ENCODE data around the gene ASH1L. TPM values are rescaled to one million over a fixed set of nuclear protein-coding genes. Genes with fewer than 3 reads are reported as not detected.

Gene ASH1L
- total RNA-seq, 1 donor, result 41.6 TPM

DNA sequence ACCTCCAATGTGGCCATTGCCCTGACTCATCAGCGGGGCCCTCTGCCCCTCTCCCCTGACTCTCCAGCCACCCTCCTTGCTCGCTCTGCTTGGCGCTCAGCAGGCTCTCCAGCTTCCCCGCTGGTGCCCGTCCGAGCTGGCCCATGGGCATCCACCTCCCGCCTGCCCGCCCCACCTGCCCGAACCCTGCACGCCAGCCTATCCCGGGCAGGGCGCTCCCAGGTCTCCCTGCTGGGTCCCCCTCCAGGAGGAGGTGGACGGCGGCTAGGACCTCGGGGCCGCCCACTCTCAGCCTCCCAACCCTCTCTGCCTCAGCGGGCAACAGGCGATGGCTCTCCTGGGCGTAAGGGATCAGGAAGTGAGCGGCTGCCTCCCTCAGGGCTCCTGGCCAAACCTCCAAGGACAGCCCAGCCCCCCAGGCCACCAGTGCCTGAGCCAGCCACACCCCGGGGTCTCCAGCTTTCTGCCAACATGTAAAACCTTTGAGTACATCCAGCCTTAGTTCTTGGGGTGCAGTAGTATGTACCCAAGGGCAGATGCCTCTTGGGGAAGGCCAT is 274.5 kb downstream of the ASH1L start:
- TF ChIP-seq, protein P1, sequence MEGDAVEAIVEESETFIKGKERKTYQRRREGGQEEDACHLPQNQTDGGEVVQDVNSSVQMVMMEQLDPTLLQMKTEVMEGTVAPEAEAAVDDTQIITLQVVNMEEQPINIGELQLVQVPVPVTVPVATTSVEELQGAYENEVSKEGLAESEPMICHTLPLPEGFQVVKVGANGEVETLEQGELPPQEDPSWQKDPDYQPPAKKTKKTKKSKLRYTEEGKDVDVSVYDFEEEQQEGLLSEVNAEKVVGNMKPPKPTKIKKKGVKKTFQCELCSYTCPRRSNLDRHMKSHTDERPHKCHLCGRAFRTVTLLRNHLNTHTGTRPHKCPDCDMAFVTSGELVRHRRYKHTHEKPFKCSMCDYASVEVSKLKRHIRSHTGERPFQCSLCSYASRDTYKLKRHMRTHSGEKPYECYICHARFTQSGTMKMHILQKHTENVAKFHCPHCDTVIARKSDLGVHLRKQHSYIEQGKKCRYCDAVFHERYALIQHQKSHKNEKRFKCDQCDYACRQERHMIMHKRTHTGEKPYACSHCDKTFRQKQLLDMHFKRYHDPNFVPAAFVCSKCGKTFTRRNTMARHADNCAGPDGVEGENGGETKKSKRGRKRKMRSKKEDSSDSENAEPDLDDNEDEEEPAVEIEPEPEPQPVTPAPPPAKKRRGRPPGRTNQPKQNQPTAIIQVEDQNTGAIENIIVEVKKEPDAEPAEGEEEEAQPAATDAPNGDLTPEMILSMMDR (IDR thresholded peaks at IDR 0.05; ENCODE audit: extremely low read depth, low read depth, low read length), result no peak
- Histone ChIP-seq H2AFZ (ENCODE audit: low read length) (no peak overlapping the region), H3K27ac (ENCODE audit: low read depth, low read length) (no peak overlapping the region), H3K9me3 (ENCODE audit: low read depth, low read length) (no peaks in the 10 kb centered on the region), H3K36me3 (ENCODE audit: insufficient read depth, low read length) (no peaks in the 10 kb centered on the region), H3K27me3 (ENCODE audit: insufficient read depth, low read length) (peaks cover 13% of the 10 kb centered on the region), H3K4me1 (ENCODE audit: insufficient read depth, low read length) (no peaks in the 10 kb centered on the region), H3K4me3 (ENCODE audit: insufficient read depth, low read length) (no peak overlapping the region), H4K20me1 (ENCODE audit: insufficient read depth, low read length) (no peaks in the 10 kb centered on the region), H3K79me2 (ENCODE audit: insufficient read depth, low read length) (no peaks in the 10 kb centered on the region), H3K4me2 (ENCODE audit: insufficient read depth, low read length) (no peak overlapping the region)
- peak; percentile 55 for DNase-seq (ENCODE audit: insufficient read length, low spot score, missing footprints)

DNA sequence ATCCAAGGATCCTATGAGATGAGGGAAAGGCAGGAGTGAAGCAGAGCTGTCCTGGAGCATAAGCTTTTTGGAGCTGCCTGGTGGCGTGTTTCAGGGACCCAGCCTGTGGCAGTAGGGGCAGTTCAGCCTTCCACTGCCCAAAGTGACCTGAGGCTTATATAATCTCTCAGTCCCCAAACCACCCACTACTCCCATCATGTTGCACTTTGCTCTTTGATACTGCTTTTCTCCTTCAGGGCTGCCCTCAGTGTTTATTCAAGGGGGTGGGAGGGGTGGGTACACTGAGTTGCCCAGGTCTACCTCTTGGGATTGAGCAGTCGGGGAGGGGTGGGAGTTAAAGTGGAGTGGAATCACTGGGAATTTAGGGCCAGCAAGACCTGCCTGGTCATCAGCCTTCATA is 276.1 kb downstream of the ASH1L start:
- Histone ChIP-seq H3K79me2 (ENCODE audit: insufficient read depth, low read length) (no peaks in the 10 kb centered on the region), H3K27ac (ENCODE audit: low read depth, low read length) (no peak overlapping the region), H2AFZ (ENCODE audit: low read length) (no peak overlapping the region), H3K4me2 (ENCODE audit: insufficient read depth, low read length) (no peak overlapping the region), H3K4me3 (ENCODE audit: insufficient read depth, low read length) (no peak overlapping the region), H3K27me3 (ENCODE audit: insufficient read depth, low read length) (peaks cover 6% of the 10 kb centered on the region), H3K4me1 (ENCODE audit: insufficient read depth, low read length) (no peaks in the 10 kb centered on the region), H3K36me3 (ENCODE audit: insufficient read depth, low read length) (no peaks in the 10 kb centered on the region), H3K9me3 (ENCODE audit: low read depth, low read length) (no peaks in the 10 kb centered on the region), H4K20me1 (ENCODE audit: insufficient read depth, low read length) (no peaks in the 10 kb centered on the region)
- DNase-seq (ENCODE audit: insufficient read length, low spot score, missing footprints), result no peak
- TF ChIP-seq, protein P1 (IDR thresholded peaks at IDR 0.05; ENCODE audit: extremely low read depth, low read depth, low read length), result no peak

DNA sequence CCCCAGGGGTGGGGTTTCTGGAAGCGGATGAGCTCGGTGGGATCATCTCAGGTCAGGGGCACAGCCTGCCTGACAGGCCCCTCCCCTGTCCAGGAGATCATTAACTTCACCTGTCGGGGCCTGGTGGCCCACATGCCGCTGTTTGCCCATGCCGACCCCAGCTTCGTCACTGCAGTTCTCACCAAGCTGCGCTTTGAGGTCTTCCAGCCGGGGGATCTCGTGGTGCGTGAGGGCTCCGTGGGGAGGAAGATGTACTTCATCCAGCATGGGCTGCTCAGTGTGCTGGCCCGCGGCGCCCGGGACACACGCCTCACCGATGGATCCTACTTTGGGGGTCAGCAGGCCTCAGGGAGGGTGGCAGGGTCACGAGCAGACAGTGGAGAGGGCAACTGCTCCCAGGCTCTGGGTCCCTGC is 277.0 kb downstream of the ASH1L start:
- Histone ChIP-seq H3K79me2 (ENCODE audit: insufficient read depth, low read length) (no peaks in the 10 kb centered on the region), H3K27ac (ENCODE audit: low read depth, low read length) (no peak overlapping the region), H3K27me3 (ENCODE audit: insufficient read depth, low read length) (peaks cover 4% of the 10 kb centered on the region), H3K36me3 (ENCODE audit: insufficient read depth, low read length) (no peaks in the 10 kb centered on the region), H3K9me3 (ENCODE audit: low read depth, low read length) (no peaks in the 10 kb centered on the region), H4K20me1 (ENCODE audit: insufficient read depth, low read length) (no peaks in the 10 kb centered on the region), H3K4me3 (ENCODE audit: insufficient read depth, low read length) (no peak overlapping the region), H3K4me2 (ENCODE audit: insufficient read depth, low read length) (no peak overlapping the region), H3K4me1 (ENCODE audit: insufficient read depth, low read length) (no peaks in the 10 kb centered on the region), H2AFZ (ENCODE audit: low read length) (no peak overlapping the region)
- TF ChIP-seq, protein P1 (IDR thresholded peaks at IDR 0.05; ENCODE audit: extremely low read depth, low read depth, low read length), result no peak
- DNase-seq (ENCODE audit: insufficient read length, low spot score, missing footprints), result no peak

Small RNA genes lying within 50 kb of the gene (small RNA-seq; reads per million reads assigned to genes)
- gene AL353807.4 (not detected), gene RNU6-106P (not detected), gene RNU6-1297P (not detected)

Other genes starting within 250 kb of the ASH1L start
- gene RUSC1, start 241.9 kb downstream of the ASH1L start, total RNA-seq, result 15.6 and 16.5 TPM in 2 replicates
- gene MSTO1, start 47.4 kb upstream of the ASH1L start, total RNA-seq, result 25.3 and 28.6 TPM in 2 replicates
- 54.6 and 75.1 TPM in 2 replicates for gene YY1AP1, start 126.0 kb upstream of the ASH1L start, total RNA-seq
- 73.1 and 82.2 TPM in 2 replicates for gene DAP3, start 126.3 kb upstream of the ASH1L start, total RNA-seq